H1 (cell line): ENCODE measurements around the gene MARS1. TPM values are rescaled to one million over a fixed set of nuclear protein-coding genes. Genes with fewer than 3 reads are reported as not detected.

Experiments
- CTCF ChIA-PET: fragments of 300-600 bp; sonication (Branson Sonifier 250); formaldehyde crosslinking; loops from one replicate; lab custom pipeline; 2021; ENCODE audit not compliant: partially characterized antibody; lab: Charles Lee
- POLR2A ChIA-PET: fragments of 300-600 bp; sonication (Branson Sonifier 250); formaldehyde crosslinking; loops from one replicate; lab custom pipeline; 2021; ENCODE audit warnings: inconsistent platforms; ENCODE audit not compliant: partially characterized antibody; lab: Charles Lee
- DNase-seq, 2 experiments: peaks; one replicate each; pipeline versions ENCODE4 v3.0.0 to v3.0.0-alpha.2; 2010 to 2022; ENCODE audit warnings: low spot score in 2 of 2, low read depth in 1 of 2, mixed read lengths in 1 of 2
- FAIRE-seq: peaks from 2 replicates; lab custom pipeline; 2011; peaks lifted over from hg19 to GRCh38; lab: Jason Lieb, UNC
- H2AFZ ChIP-seq: 2 replicates; pipeline ENCODE4 v1.8.1; 2012; ENCODE audit warnings: low read length, inconsistent platforms
- H2AK5ac ChIP-seq: 2 replicates; pipeline ENCODE4 v1.6.1; 2013; ENCODE audit warnings: low read depth, low read length
- H2BK120ac ChIP-seq: replicated peaks from 2 replicates; pipeline ENCODE3; 2013; ENCODE audit warnings: low read depth, low read length, inconsistent platforms
- H2BK12ac ChIP-seq: 2 replicates; pipeline ENCODE4 v1.6.1; 2013; ENCODE audit warnings: low read depth, low read length
- H2BK15ac ChIP-seq: 2 replicates; pipeline ENCODE4 v1.6.1; 2013; ENCODE audit warnings: low read length
- H2BK20ac ChIP-seq: 2 replicates; pipeline ENCODE4 v1.6.1; 2013; ENCODE audit warnings: low read length
- H2BK5ac ChIP-seq: 2 replicates; pipeline ENCODE4 v1.6.1; 2013; ENCODE audit warnings: low read depth, low read length
- H3K14ac ChIP-seq: 2 replicates; pipeline ENCODE4 v1.6.1; 2013; ENCODE audit warnings: inconsistent platforms; ENCODE audit not compliant: insufficient read length
- H3K18ac ChIP-seq: 2 replicates; pipeline ENCODE4 v1.6.1; 2013; ENCODE audit warnings: low read length; ENCODE audit errors: extremely low read depth
- H3K23ac ChIP-seq: 2 replicates; pipeline ENCODE4 v1.6.1; 2013; ENCODE audit warnings: inconsistent platforms; ENCODE audit not compliant: insufficient read length
- H3K23me2 ChIP-seq: 2 replicates; pipeline ENCODE4 v1.6.1; 2013; ENCODE audit warnings: low read depth, low read length
- H3K27ac ChIP-seq: 2 replicates; pipeline ENCODE4 v1.6.1; 2011; ENCODE audit warnings: low read depth, low read length, inconsistent platforms
- H3K27me3 ChIP-seq, 4 experiments: replicated peaks in 1 of 4; 1 replicate in 1 of 4; 2 replicates in 3 of 4; pipeline versions ENCODE4 v1.6.1 to v1.8.1; 2011 to 2013; ENCODE audit warnings: low read length in 3 of 4, mild to moderate bottlenecking in 3 of 4, inconsistent platforms in 2 of 4, mixed read lengths in 2 of 4, moderate library complexity in 1 of 4; ENCODE audit not compliant: control insufficient read depth in 3 of 4, insufficient read depth in 3 of 4; ENCODE audit errors: extremely low read depth in 1 of 4
- H3K36me3 ChIP-seq, 4 experiments: 2 replicates each; pipeline versions ENCODE4 v1.6.1 to v1.8.1; 2011 to 2013; ENCODE audit warnings: mild to moderate bottlenecking in 4 of 4, low read length in 3 of 4, moderate library complexity in 2 of 4, control low read depth in 1 of 4, inconsistent platforms in 1 of 4; ENCODE audit not compliant: insufficient read depth in 4 of 4, control insufficient read depth in 2 of 4
- H3K4ac ChIP-seq: replicated peaks from 2 replicates; pipeline ENCODE3; 2013; ENCODE audit warnings: low read length, low read depth, mixed read lengths, inconsistent platforms; ENCODE audit not compliant: insufficient read length
- H3K4me1 ChIP-seq, 4 experiments: replicated peaks in 1 of 4; 1 replicate in 1 of 4; 2 replicates in 3 of 4; pipeline versions ENCODE4 v1.6.1 to v1.8.1; 2011 to 2013; ENCODE audit warnings: low read length in 3 of 4, inconsistent platforms in 2 of 4, mixed read lengths in 1 of 4; ENCODE audit not compliant: insufficient read depth in 4 of 4, control insufficient read depth in 3 of 4
- H3K4me2 ChIP-seq, 2 experiments: 2 replicates each; pipeline versions ENCODE4 v1.6.1 to v1.8.1; 2011 to 2013; ENCODE audit warnings: low read depth in 2 of 2, low read length in 2 of 2, control low read depth in 1 of 2, inconsistent platforms in 1 of 2, mild to moderate bottlenecking in 1 of 2; ENCODE audit not compliant: insufficient read depth in 1 of 2
- H3K4me3 ChIP-seq, 4 experiments: fragments of 200-600, 300-600 bp in 1 of 4; sonication (generic), shearing (Covaris generic), sonication (Bioruptor Twin) in 1 of 4; 2 replicates each; pipeline versions ENCODE4 v1.5.1 to v1.8.1; 2011 to 2016; ENCODE audit warnings: low read length in 4 of 4, low read depth in 3 of 4, control low read depth in 2 of 4, inconsistent platforms in 2 of 4, mild to moderate bottlenecking in 2 of 4, mixed read lengths in 1 of 4, moderate library complexity in 1 of 4; ENCODE audit not compliant: insufficient read depth in 2 of 4; ENCODE audit errors: extremely low read depth in 1 of 4
- H3K56ac ChIP-seq: replicated peaks from 2 replicates; pipeline ENCODE3; 2013; ENCODE audit warnings: low read depth, mild to moderate bottlenecking, mixed read lengths, low read length, inconsistent platforms; ENCODE audit not compliant: insufficient read length
- H3K79me1 ChIP-seq: 2 replicates; pipeline ENCODE4 v1.6.1; 2013; ENCODE audit warnings: low read depth, low read length, control low read depth
- H3K79me2 ChIP-seq, 2 experiments: 2 replicates each; pipeline versions ENCODE4 v1.6.1 to v1.8.1; 2012 to 2013; ENCODE audit warnings: low read length in 2 of 2, mild to moderate bottlenecking in 2 of 2, inconsistent platforms in 1 of 2; ENCODE audit not compliant: insufficient read depth in 2 of 2, control insufficient read depth in 1 of 2
- H3K9ac ChIP-seq, 4 experiments: replicated peaks in 1 of 4; 1 replicate in 1 of 4; 2 replicates in 3 of 4; pipeline versions ENCODE4 v1.6.1 to v1.8.1; 2011 to 2013; ENCODE audit warnings: low read depth in 3 of 4, low read length in 3 of 4, control low read depth in 2 of 4, mild to moderate bottlenecking in 2 of 4, moderate library complexity in 2 of 4, inconsistent platforms in 1 of 4; ENCODE audit errors: extremely low read depth in 1 of 4
- H3K9me3 ChIP-seq, 2 experiments: 2 replicates each; pipeline versions ENCODE4 v1.6.1 to v1.8.1; 2012 to 2013; ENCODE audit warnings: mild to moderate bottlenecking in 2 of 2, moderate library complexity in 2 of 2, control low read depth in 1 of 2, inconsistent platforms in 1 of 2, low read depth in 1 of 2, low read length in 1 of 2, mixed read lengths in 1 of 2; ENCODE audit not compliant: insufficient read depth in 2 of 2
- H4K20me1 ChIP-seq, 2 experiments: replicated peaks in 1 of 2; 2 replicates each; pipeline versions ENCODE3 to v1.8.1; 2011 to 2013; ENCODE audit warnings: inconsistent platforms in 2 of 2, low read length in 2 of 2, mild to moderate bottlenecking in 1 of 2; ENCODE audit not compliant: insufficient read depth in 2 of 2, control insufficient read depth in 1 of 2
- H4K5ac ChIP-seq: 2 replicates; pipeline ENCODE4 v1.6.1; 2013; ENCODE audit warnings: low read length, low read depth, mixed read lengths, inconsistent platforms; ENCODE audit not compliant: insufficient read length
- H4K8ac ChIP-seq: 2 replicates; pipeline ENCODE4 v1.8.0; 2013; ENCODE audit warnings: mild to moderate bottlenecking, moderate library complexity, low read length, inconsistent platforms; ENCODE audit not compliant: insufficient read depth; ENCODE audit errors: extremely low read depth
- H4K91ac ChIP-seq: replicated peaks from 2 replicates; pipeline ENCODE3; 2013; ENCODE audit warnings: low read length, mixed read lengths, inconsistent platforms; ENCODE audit not compliant: insufficient read length
- ATF2 ChIP-seq: IDR thresholded peaks from 2 replicates; pipeline ENCODE4 v1.6.1; 2012; ENCODE audit warnings: low read length, inconsistent platforms
- BACH1 ChIP-seq: IDR thresholded peaks from 2 replicates; pipeline ENCODE4 v1.6.1; 2012; ENCODE audit warnings: low read length, improper control_type of control experiment
- KDM4A ChIP-seq: IDR thresholded peaks from one replicate; pipeline ENCODE4 v1.7.1; 2012; ENCODE audit warnings: low read depth, mild to moderate bottlenecking, moderate library complexity, low read length, inconsistent platforms; ENCODE audit not compliant: severe bottlenecking
- MAX ChIP-seq: IDR thresholded peaks from 2 replicates; pipeline ENCODE4 v1.6.1; 2012; ENCODE audit warnings: inconsistent platforms
- RAD21 ChIP-seq, 2 experiments: IDR thresholded peaks in 1 of 2; conservative IDR thresholded peaks in 1 of 2; 2 replicates each; pipeline ENCODE4 v1.6.1; 2011; ENCODE audit warnings: low read depth in 2 of 2, low read length in 2 of 2, improper control_type of control experiment in 1 of 2, inconsistent platforms in 1 of 2, mild to moderate bottlenecking in 1 of 2, moderate library complexity in 1 of 2
- SRF ChIP-seq: IDR thresholded peaks from 2 replicates; pipeline ENCODE4 v1.6.1; 2011; ENCODE audit warnings: mild to moderate bottlenecking, low read depth, low read length, moderate library complexity
- TAF1 ChIP-seq: IDR thresholded peaks from 2 replicates; pipeline ENCODE4 v1.6.1; 2011; ENCODE audit warnings: mild to moderate bottlenecking, low read depth, low read length
- TBP ChIP-seq: IDR thresholded peaks from 2 replicates; pipeline ENCODE4 v1.6.1; 2011; ENCODE audit warnings: low read depth, low read length, improper control_type of control experiment
- WGBS, 2 experiments: shearing (Covaris generic) in 1 of 2; methylation state at CpG; one replicate each; pipeline versions ENCODE4 v1.1.6 to v1.1.7; 2013 to 2015; ENCODE audit warnings: low lambda C conversion rate in 2 of 2, mixed read lengths in 2 of 2, inconsistent platforms in 1 of 2, low coverage in 1 of 2, missing lambda C conversion rate in 1 of 2; ENCODE audit not compliant: insufficient replicate concordance in 2 of 2, insufficient coverage in 1 of 2, insufficient read length in 1 of 2; ENCODE audit errors: extremely low coverage in 1 of 2, missing lambda C conversion rate in 1 of 2; 5-methylcytosine and 5-hydroxymethylcytosine counted together
- polyA plus RNA-seq, 7 experiments: library from polyadenylated mRNA; depleted of rRNA in 3 of 7; stranded (reverse) in 5 of 7; unstranded in 2 of 7; fragments of >200 nt in 5 of 7; fragments of 200-250 nt in 2 of 7; gene quantifications; 1 replicate in 5 of 7; 2 replicates in 1 of 7; 4 replicates in 1 of 7; pipeline versions ENCODE4 v1.2.1 to v1.2.3, GENCODE V29; 2011 to 2013; ENCODE audit warnings: missing spikeins in 2 of 7, mixed read lengths in 2 of 7
- total RNA-seq: library from RNA; stranded (reverse); fragmentation: NEBNext Ultra II Directional; extraction: Animal tissue kit (Norgen Biotek cat#: 25700); gene quantifications from 2 replicates; pipeline ENCODE4 v1.2.1, GENCODE V29; 2021

Gene MARS1
- total and polyA plus RNA-seq, 2 of the 8 experiments (the other 6 are each of a cell fraction or from before 2014, with no cell fraction given) = 194 to 407 TPM

GRCh38 chr12:57475271-57476161 lies 12.4 kb upstream of the MARS1 start:
- no peak for FAIRE-seq
- H4K91ac ChIP-seq = peak overlapping the region; percentile 15
- peaks cover 0 to 4% of the 10 kb centered on the region in 2 experiments for H4K20me1 ChIP-seq
- peaks cover 8% of the 10 kb centered on the region; the same call in 1 of the 2 replicates for H3K23me2 ChIP-seq
- H3K4me2 ChIP-seq = peak overlapping the region; percentile 88 to 97
- no peak overlapping the region for H2BK120ac ChIP-seq
- DNase-seq = peak in 1 of 2 experiments; percentile 67
- no peak overlapping the region for H3K23ac ChIP-seq
- no peak overlapping the region for H2BK5ac ChIP-seq
- ChIA-PET POLR2A (interaction anchor here (0.6 to 1.8 kb wide), 4 partner anchors 51 to 244 kb away, joined by 3 to 4 read pairs (median 4); no protein-coding TSS in a partner anchor), CTCF (interaction anchor here (0.6 to 25.1 kb wide), 13 partner anchors 11 to 264 kb away, joined by 3 to 441 read pairs (median 3); partner anchors contain the start of genes GLI1, INHBE, MARS1 and STAC3)
- 2% methylated on average over 72 of the region's 84 CpGs; no CpG with 5 or more reads in 1 of the 2 experiments for WGBS, 2 experiments
- H2AFZ ChIP-seq = peak overlapping the region; percentile 65; the same call in 1 of the 2 replicates
- no peak overlapping the region for H3K27ac ChIP-seq
- peaks cover 20 to 49% (median 42%) of the 10 kb centered on the region in 4 experiments for H3K27me3 ChIP-seq
- peak overlapping the region; percentile 61 for H3K4ac ChIP-seq
- H2BK15ac ChIP-seq = no peak overlapping the region
- H3K4me1 ChIP-seq = peaks cover 0 to 25% (median 11%) of the 10 kb centered on the region in 4 experiments; a peak in 6 of 7 replicates
- H3K18ac ChIP-seq = peak overlapping the region; percentile 78
- H4K5ac ChIP-seq = no peak overlapping the region
- H3K9ac ChIP-seq = no peak overlapping the region
- H3K4me3 ChIP-seq = peak overlapping the region; percentile 22 to 59 (median 50)
- H2BK12ac ChIP-seq = 0 out of 2 replicates have a peak overlapping the region, but pooled peaks have one; percentile 80
- H4K8ac ChIP-seq = peak overlapping the region; percentile 73
- no peaks in the 10 kb centered on the region for H3K79me1 ChIP-seq
- no peaks in the 10 kb centered on the region; a peak in 1 of 8 replicates for H3K36me3 ChIP-seq
- no peak overlapping the region for H3K14ac ChIP-seq
- no peak overlapping the region for H3K56ac ChIP-seq
- H2BK20ac ChIP-seq = no peak overlapping the region
- no peaks in the 10 kb centered on the region for H3K9me3 ChIP-seq
- no peaks in the 10 kb centered on the region for H3K79me2 ChIP-seq
- no peak overlapping the region for H2AK5ac ChIP-seq
- TF ChIP-seq BACH1 (no peak), TBP (no peak; the same call in 1 of the 2 replicates), TAF1 (0 out of 2 replicates have a peak, but pooled peaks have one; percentile 1), MAX (peak; percentile 75), SRF (no peak), KDM4A (peak; percentile 85), RAD21 (IDR thresholded peaks at IDR 0.05 in 1 of 2, conservative IDR thresholded peaks at IDR 0.05 in 1 of 2; ENCODE audit: low read depth in 2 of 2, low read length in 2 of 2) (no peak), ATF2 (no peak)
